HCT116 (cell line): ENCODE results near the gene TGFBI. TPM values are rescaled to one million over a fixed set of nuclear protein-coding genes. Genes with fewer than 3 reads are reported as not detected.

Source experiments
- ATAC-seq: fragments of 200-7000 bp; cut with Tn5 transposase; 2 replicates; pipeline ENCODE4 v1.9.1; 2020; ENCODE audit warnings: mild to moderate bottlenecking, moderate library complexity
- BruUV-seq: library from RNA; stranded (reverse); fragments of 400-500 nt; replicated peaks from 2 replicates; lab custom pipeline; 2021; lab: Mats Ljungman, UMichigan
- CTCF ChIA-PET: fragments of 300-600 bp; sonication (Branson Sonifier 250); formaldehyde crosslinking; loops from one replicate; lab custom pipeline; 2021; ENCODE audit warnings: antibody characterized with exemption; lab: Charles Lee
- POLR2A ChIA-PET: fragments of 300-600, 350-600 bp; sonication (Branson Sonifier 250); formaldehyde crosslinking; loops from one replicate; lab custom pipeline; 2021; ENCODE audit warnings: antibody characterized with exemption; lab: Charles Lee
- RAD21 ChIA-PET, 2 experiments: fragments of 300-600 bp; sonication (Branson Sonifier 250); formaldehyde crosslinking; loops; one replicate each; lab custom pipeline; 2023; ENCODE audit warnings: low total read pairs in 2 of 2; ENCODE audit not compliant: uncharacterized antibody in 2 of 2, unreplicated experiment in 2 of 2, low non-redundant PET in 1 of 2; lab: Charles Lee
- DNase-seq: peaks from one replicate; pipeline ENCODE4 v3.0.0-alpha.2; 2010; ENCODE audit warnings: low read depth, low spot score
- H2AFZ ChIP-seq: fragments of 200-600 bp; shearing (Covaris generic), sonication (generic); 2 replicates; pipeline ENCODE4 v1.6.1; 2017; ENCODE audit warnings: low read depth, mixed run types, mixed read lengths, antibody characterized with exemption, low read length; ENCODE audit not compliant: poor library complexity, severe bottlenecking
- H3K27ac ChIP-seq: 2 replicates; pipeline ENCODE4 v1.5.1; 2012; ENCODE audit warnings: low read depth, low read length
- H3K27me3 ChIP-seq: fragments of 200-600 bp; sonication (generic); 2 replicates; pipeline ENCODE4 v1.6.1; 2016; ENCODE audit warnings: mixed run types, low read length, mixed read lengths; ENCODE audit not compliant: insufficient read depth
- H3K36me3 ChIP-seq, 2 experiments: fragments of 200-500 bp in 1 of 2; fragments of 200-600 bp in 1 of 2; sonication (Bioruptor generic) in 1 of 2; sonication (generic) in 1 of 2; 2 replicates each; pipeline versions ENCODE4 v1.5.1 to v1.6.1; 2014 to 2016; ENCODE audit warnings: low read length in 2 of 2, inconsistent platforms in 1 of 2, mixed read lengths in 1 of 2, mixed run types in 1 of 2; ENCODE audit not compliant: insufficient read depth in 2 of 2, control insufficient read depth in 1 of 2
- H3K4me1 ChIP-seq, 2 experiments: fragments of 200-600 bp in 1 of 2; sonication (generic) in 1 of 2; 2 replicates each; pipeline versions ENCODE4 v1.5.1 to v1.6.1; 2012 to 2017; ENCODE audit warnings: low read length in 2 of 2, inconsistent platforms in 1 of 2, mild to moderate bottlenecking in 1 of 2, mixed read lengths in 1 of 2, mixed run types in 1 of 2, moderate library complexity in 1 of 2; ENCODE audit not compliant: insufficient read depth in 2 of 2, control insufficient read depth in 1 of 2
- H3K4me2 ChIP-seq: fragments of 200-600 bp; sonication (generic); 2 replicates; pipeline ENCODE4 v1.6.1; 2017; ENCODE audit warnings: mixed run types, low read length, mixed read lengths
- H3K4me3 ChIP-seq, 2 experiments: fragments of 200-600 bp in 1 of 2; sonication (generic) in 1 of 2; replicated peaks in 1 of 2; 2 replicates each; pipeline ENCODE4 v1.5.1; 2011 to 2016; ENCODE audit warnings: low read length in 2 of 2, control low read depth in 1 of 2, low read depth in 1 of 2, mild to moderate bottlenecking in 1 of 2, mixed read lengths in 1 of 2, mixed run types in 1 of 2
- H3K79me2 ChIP-seq: fragments of 200-600 bp; sonication (generic); 2 replicates; pipeline ENCODE4 v1.6.1; 2017; ENCODE audit warnings: mild to moderate bottlenecking, mixed run types, low read length, moderate library complexity, mixed read lengths; ENCODE audit not compliant: insufficient read depth
- H3K9ac ChIP-seq: fragments of 200-600 bp; sonication (generic); 2 replicates; pipeline ENCODE4 v1.6.1; 2016; ENCODE audit warnings: low read length, mixed read lengths
- H3K9me2 ChIP-seq: fragments of 200-600 bp; sonication (generic), shearing (Covaris generic); 2 replicates; pipeline ENCODE4 v1.6.1; 2017; ENCODE audit warnings: mixed run types, mild to moderate bottlenecking, moderate library complexity; ENCODE audit not compliant: insufficient read depth
- H3K9me3 ChIP-seq, 2 experiments: fragments of 200-500 bp in 1 of 2; fragments of 200-600 bp in 1 of 2; sonication (Bioruptor generic) in 1 of 2; sonication (generic) in 1 of 2; 2 replicates each; pipeline ENCODE4 v1.6.1; 2014 to 2017; ENCODE audit warnings: low read length in 2 of 2, mixed read lengths in 2 of 2, inconsistent platforms in 1 of 2, low read depth in 1 of 2, mild to moderate bottlenecking in 1 of 2, mixed run types in 1 of 2, moderate library complexity in 1 of 2; ENCODE audit not compliant: control insufficient read depth in 1 of 2, insufficient read depth in 1 of 2
- H4K20me1 ChIP-seq: fragments of 200-600 bp; sonication (generic), shearing (Covaris generic); 2 replicates; pipeline ENCODE4 v1.6.1; 2017; ENCODE audit warnings: mixed run types, mild to moderate bottlenecking, moderate library complexity; ENCODE audit not compliant: insufficient read depth
- CBX3 ChIP-seq: IDR thresholded peaks from 2 replicates; pipeline ENCODE4 v1.6.1; 2012; ENCODE audit warnings: low read depth
- CEBPB ChIP-seq: IDR thresholded peaks from 2 replicates; pipeline ENCODE4 v1.6.1; 2012; ENCODE audit warnings: low read depth
- EZH2 ChIP-seq: fragments of 200-600 bp; sonication (generic); IDR thresholded peaks from 2 replicates; pipeline ENCODE4 v1.6.1; 2017; ENCODE audit warnings: antibody characterized with exemption, mixed run types
- EZH2phosphoT487 ChIP-seq: fragments of 200-600 bp; IDR thresholded peaks from 2 replicates; pipeline ENCODE4 v1.6.1; 2018; ENCODE audit warnings: antibody characterized with exemption, borderline replicate concordance
- FOSL1 ChIP-seq: IDR thresholded peaks from 2 replicates; pipeline ENCODE4 v1.6.1; 2012; ENCODE audit warnings: low read depth
- POLR2A ChIP-seq: IDR thresholded peaks from 2 replicates; pipeline ENCODE4 v1.7.0; 2011; ENCODE audit warnings: borderline replicate concordance; ENCODE audit not compliant: insufficient read depth, insufficient read length; ENCODE audit errors: extremely low read depth
- RAD21 ChIP-seq: IDR thresholded peaks from 2 replicates; pipeline ENCODE4 v1.6.1; 2012; ENCODE audit warnings: low read depth, mild to moderate bottlenecking
- SIN3A ChIP-seq: IDR thresholded peaks from 2 replicates; pipeline ENCODE4 v1.6.1; 2012; ENCODE audit warnings: low read depth
- TCF7L2 ChIP-seq: IDR thresholded peaks from 2 replicates; pipeline ENCODE4 v1.7.0; 2011; ENCODE audit warnings: borderline replicate concordance, inconsistent platforms; ENCODE audit not compliant: insufficient read depth, insufficient read length; ENCODE audit errors: extremely low read depth
- ZFX ChIP-seq: fragments of 450-650 bp; IDR thresholded peaks from 2 replicates; pipeline ENCODE4 v1.6.1; 2017
- intact Hi-C: fragments of 100-400 bp; cut with micrococcal nuclease; formaldehyde crosslinking; loops from 2 replicates; pipeline ENCODE4 v1.10.0; 2022
- total RNA-seq: library from RNA; stranded (reverse); gene quantifications from one replicate; pipeline ENCODE4 v1.2.1, GENCODE V29; 2021; ENCODE audit not compliant: unreplicated experiment
- TF ChIP-seq, protein P1 (sequence below): IDR thresholded peaks from 2 replicates; pipeline ENCODE4 v1.6.1; 2012
- TF ChIP-seq, protein P2 (sequence below): IDR thresholded peaks from 2 replicates; pipeline ENCODE4 v1.6.1; 2012; ENCODE audit warnings: low read depth

TGFBI gene
- total RNA-seq, 1 experiment from 2014 or later, result 0.64 TPM

DNA sequence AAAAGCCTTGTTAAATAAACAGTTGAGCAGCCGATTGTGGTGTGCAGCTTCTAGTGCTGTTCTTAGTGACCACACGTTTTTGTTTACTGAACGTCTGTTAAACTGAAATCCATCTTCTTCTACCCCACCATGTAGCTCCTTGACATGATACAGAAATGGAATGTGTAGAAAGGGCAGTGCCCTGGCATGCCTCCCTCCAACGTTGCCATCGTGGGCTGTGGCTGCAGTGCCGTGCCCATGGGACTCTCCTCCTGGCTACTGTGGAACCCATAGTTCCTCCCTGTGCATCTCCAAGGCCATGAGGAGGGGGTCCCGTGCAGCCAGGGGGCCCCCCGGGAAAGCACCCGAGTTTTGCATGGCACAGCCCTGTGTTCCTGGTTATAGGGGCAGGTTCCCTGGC is 23.3 kb upstream of the TGFBI start:
- Histone ChIP-seq H3K9ac (no peak overlapping the region), H3K9me2 (no peaks in the 10 kb centered on the region), H3K4me2 (no peak overlapping the region), H3K27me3 (peaks cover 67% of the 10 kb centered on the region), H2AFZ (no peak overlapping the region), H4K20me1 (no peaks in the 10 kb centered on the region), H3K4me1 (peaks cover 4 to 17% of the 10 kb centered on the region in 2 experiments; a peak in 2 of 4 replicates), H3K27ac (no peak overlapping the region), H3K9me3 (no peaks in the 10 kb centered on the region), H3K4me3 (no peak overlapping the region), H3K79me2 (no peaks in the 10 kb centered on the region), H3K36me3 (no peaks in the 10 kb centered on the region)
- intact Hi-C loops, result no loop called here
- no peak for ATAC-seq
- no TSS peak for BruUV-seq
- no peak for DNase-seq
- TF ChIP-seq POLR2A, result no peak
- TF ChIP-seq CBX3, result no peak
- no peak for TF ChIP-seq CEBPB
- no peak for TF ChIP-seq ZFX
- TF ChIP-seq, protein P1, sequence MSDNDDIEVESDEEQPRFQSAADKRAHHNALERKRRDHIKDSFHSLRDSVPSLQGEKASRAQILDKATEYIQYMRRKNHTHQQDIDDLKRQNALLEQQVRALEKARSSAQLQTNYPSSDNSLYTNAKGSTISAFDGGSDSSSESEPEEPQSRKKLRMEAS, result no peak
- TF ChIP-seq, protein P2, sequence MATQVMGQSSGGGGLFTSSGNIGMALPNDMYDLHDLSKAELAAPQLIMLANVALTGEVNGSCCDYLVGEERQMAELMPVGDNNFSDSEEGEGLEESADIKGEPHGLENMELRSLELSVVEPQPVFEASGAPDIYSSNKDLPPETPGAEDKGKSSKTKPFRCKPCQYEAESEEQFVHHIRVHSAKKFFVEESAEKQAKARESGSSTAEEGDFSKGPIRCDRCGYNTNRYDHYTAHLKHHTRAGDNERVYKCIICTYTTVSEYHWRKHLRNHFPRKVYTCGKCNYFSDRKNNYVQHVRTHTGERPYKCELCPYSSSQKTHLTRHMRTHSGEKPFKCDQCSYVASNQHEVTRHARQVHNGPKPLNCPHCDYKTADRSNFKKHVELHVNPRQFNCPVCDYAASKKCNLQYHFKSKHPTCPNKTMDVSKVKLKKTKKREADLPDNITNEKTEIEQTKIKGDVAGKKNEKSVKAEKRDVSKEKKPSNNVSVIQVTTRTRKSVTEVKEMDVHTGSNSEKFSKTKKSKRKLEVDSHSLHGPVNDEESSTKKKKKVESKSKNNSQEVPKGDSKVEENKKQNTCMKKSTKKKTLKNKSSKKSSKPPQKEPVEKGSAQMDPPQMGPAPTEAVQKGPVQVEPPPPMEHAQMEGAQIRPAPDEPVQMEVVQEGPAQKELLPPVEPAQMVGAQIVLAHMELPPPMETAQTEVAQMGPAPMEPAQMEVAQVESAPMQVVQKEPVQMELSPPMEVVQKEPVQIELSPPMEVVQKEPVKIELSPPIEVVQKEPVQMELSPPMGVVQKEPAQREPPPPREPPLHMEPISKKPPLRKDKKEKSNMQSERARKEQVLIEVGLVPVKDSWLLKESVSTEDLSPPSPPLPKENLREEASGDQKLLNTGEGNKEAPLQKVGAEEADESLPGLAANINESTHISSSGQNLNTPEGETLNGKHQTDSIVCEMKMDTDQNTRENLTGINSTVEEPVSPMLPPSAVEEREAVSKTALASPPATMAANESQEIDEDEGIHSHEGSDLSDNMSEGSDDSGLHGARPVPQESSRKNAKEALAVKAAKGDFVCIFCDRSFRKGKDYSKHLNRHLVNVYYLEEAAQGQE, result no peak
- TF ChIP-seq EZH2phosphoT487, result no peak
- TF ChIP-seq RAD21, result no peak
- no peak for TF ChIP-seq FOSL1
- no peak for TF ChIP-seq TCF7L2
- TF ChIP-seq SIN3A, result no peak
- no peak for TF ChIP-seq EZH2
- ChIA-PET CTCF (no interaction called here), POLR2A (no interaction called here), RAD21 (no interaction called here)
